SK-N-SH treated with all-trans-retinoic acid at 6 μM for 48 hours (cell line): ENCODE measurements around the gene NFU1.

Experiments used
- CSRNP3 ChIP-seq: fragments of 250-450 bp; sonication (Bioruptor Pico); IDR thresholded peaks from 2 replicates; pipeline ENCODE4 v1.5.1; 2021; ENCODE audit warnings: mild to moderate bottlenecking, moderate library complexity
- TCF4 ChIP-seq: fragments of 250-450 bp; sonication (Bioruptor Pico); IDR thresholded peaks from 2 replicates; pipeline ENCODE4 v1.8.0; 2021; ENCODE audit warnings: mild to moderate bottlenecking, moderate library complexity, borderline replicate concordance
- TSHZ2 ChIP-seq: fragments of 250-450 bp; sonication (Bioruptor Pico); IDR thresholded peaks from 2 replicates; pipeline ENCODE4 v1.5.0; 2020; ENCODE audit warnings: mild to moderate bottlenecking, moderate library complexity
- ZFP3 ChIP-seq: fragments of 250-450 bp; sonication (Bioruptor Pico); IDR thresholded peaks from 2 replicates; pipeline ENCODE4 v1.5.0; 2020; ENCODE audit warnings: mild to moderate bottlenecking, moderate library complexity
- ZFP30 ChIP-seq: fragments of 450-650 bp; formaldehyde crosslinking; IDR thresholded peaks from 2 replicates; pipeline ENCODE4 v1.5.0; 2022; ENCODE audit warnings: mild to moderate bottlenecking, moderate library complexity
- ZNF565 ChIP-seq: fragments of 450-650 bp; formaldehyde crosslinking; conservative IDR thresholded peaks from 2 replicates; pipeline ENCODE4 v1.5.0; 2020; ENCODE audit warnings: low read depth, mild to moderate bottlenecking, moderate library complexity
- ZNF8 ChIP-seq: fragments of 450-650 bp; formaldehyde crosslinking; IDR thresholded peaks from 2 replicates; pipeline ENCODE4 v1.5.0; 2020; ENCODE audit warnings: mild to moderate bottlenecking, moderate library complexity

- TF ChIP-seq TSHZ2 (CRISPR knock-in tag) (no peak), TCF4 (CRISPR knock-in tag) (no peak), ZFP30 (no peak), ZNF8 (CRISPR knock-in tag) (no peak), CSRNP3 (no peak), ZNF565 (CRISPR knock-in tag) (no peak), ZFP3 (CRISPR knock-in tag) (no peak)
Measured at GRCh38 chr2:69358914-69359313, 78.3 kb downstream of the NFU1 start.
